Choroid plexus epithelial cell (primary cell): ENCODE data around the gene GAS2.
A peak's percentile ranks its signal among the peaks of the same experiment; 100 is the strongest.
"Not testable (repeated sequence)": the region's sequence is repeated elsewhere in the genome, so short reads cannot be mapped to it uniquely, and the experiment has no call there.

Source experiments
- DNase-seq: peaks from one replicate; pipeline ENCODE4 v3.0.0-alpha.2; 2010; ENCODE audit warnings: low read depth
- H3K4me3 ChIP-seq: 2 replicates; pipeline ENCODE4 v1.5.1; 2011; ENCODE audit warnings: low read depth, mild to moderate bottlenecking, control low read depth, low read length, moderate library complexity
- CTCF ChIP-seq: conservative IDR thresholded peaks from 2 replicates; pipeline ENCODE4 v1.5.1; 2011; ENCODE audit warnings: low read depth, mild to moderate bottlenecking, control low read depth, inconsistent platforms, low read length, moderate library complexity

Gene GAS2

GRCh38 chr11:22633354-22633902 lies 33.0 kb upstream of the GAS2 start:
- peak; percentile 17 for TF ChIP-seq CTCF
- DNase-seq, result no peak
- no peak overlapping the region for H3K4me3 ChIP-seq

GRCh38 chr11:22634897-22635629 lies 31.3 kb upstream of the GAS2 start:
- DNase-seq, result peak; percentile 71
- no peak for TF ChIP-seq CTCF
- no peak overlapping the region for H3K4me3 ChIP-seq

- no peak for DNase-seq
- TF ChIP-seq CTCF, result no peak
- no peak overlapping the region for H3K4me3 ChIP-seq
Measured at GRCh38 chr11:22635689-22636088, 30.7 kb upstream of the GAS2 start.

GRCh38 chr11:22640862-22641261 lies 25.5 kb upstream of the GAS2 start:
- no peak for DNase-seq
- H3K4me3 ChIP-seq, result no peak overlapping the region
- no peak for TF ChIP-seq CTCF

- DNase-seq, result no peak
- no peak overlapping the region for H3K4me3 ChIP-seq
- TF ChIP-seq CTCF, result no peak
Measured at GRCh38 chr11:22641559-22641958, 24.9 kb upstream of the GAS2 start.

GRCh38 chr11:22652346-22652745 lies 14.1 kb upstream of the GAS2 start:
- H3K4me3 ChIP-seq, DNase-seq: not testable (repeated sequence)

GRCh38 chr11:22656130-22656529 lies 10.3 kb upstream of the GAS2 start:
- no peak for DNase-seq
- TF ChIP-seq CTCF, result no peak
- H3K4me3 ChIP-seq, result no peak overlapping the region
